GM10266 (cell line): ENCODE data around the gene GAB4.
"Not testable (repeated sequence)": the region's sequence is repeated elsewhere in the genome, so short reads cannot be mapped to it uniquely, and the experiment has no call there.

Source experiments
- DNase-seq: peaks from one replicate; pipeline ENCODE4 v3.0.0; 2012; ENCODE audit errors: extremely low spot score
- TF ChIP-seq, protein P1 (sequence below): IDR thresholded peaks from 2 replicates; pipeline ENCODE4 v1.5.1; 2012; ENCODE audit warnings: mild to moderate bottlenecking, low read depth; ENCODE audit not compliant: control insufficient read depth, insufficient read depth; ENCODE audit errors: missing control alignments

Gene GAB4

DNA sequence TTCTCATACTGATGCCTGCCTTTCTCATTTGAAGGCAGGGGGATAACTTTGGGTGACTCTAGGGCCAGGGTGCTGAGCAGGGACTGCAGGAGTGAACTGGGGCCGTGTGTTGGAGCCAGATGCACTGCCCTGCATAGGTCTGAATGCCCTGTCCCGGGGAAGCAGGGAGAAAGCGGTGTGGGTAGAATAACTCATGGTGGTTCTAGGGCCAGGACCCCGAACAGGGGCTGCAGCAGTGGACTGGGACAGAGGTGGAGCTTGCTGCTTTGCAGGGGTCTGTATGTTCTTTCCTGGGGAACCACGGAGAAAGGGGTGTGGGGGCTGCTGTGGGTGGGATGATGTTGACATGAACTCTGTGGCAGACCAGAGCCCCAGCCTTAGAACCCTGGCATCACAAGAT, 52.9 kb downstream of the GAB4 start:
- TF ChIP-seq, protein P1, sequence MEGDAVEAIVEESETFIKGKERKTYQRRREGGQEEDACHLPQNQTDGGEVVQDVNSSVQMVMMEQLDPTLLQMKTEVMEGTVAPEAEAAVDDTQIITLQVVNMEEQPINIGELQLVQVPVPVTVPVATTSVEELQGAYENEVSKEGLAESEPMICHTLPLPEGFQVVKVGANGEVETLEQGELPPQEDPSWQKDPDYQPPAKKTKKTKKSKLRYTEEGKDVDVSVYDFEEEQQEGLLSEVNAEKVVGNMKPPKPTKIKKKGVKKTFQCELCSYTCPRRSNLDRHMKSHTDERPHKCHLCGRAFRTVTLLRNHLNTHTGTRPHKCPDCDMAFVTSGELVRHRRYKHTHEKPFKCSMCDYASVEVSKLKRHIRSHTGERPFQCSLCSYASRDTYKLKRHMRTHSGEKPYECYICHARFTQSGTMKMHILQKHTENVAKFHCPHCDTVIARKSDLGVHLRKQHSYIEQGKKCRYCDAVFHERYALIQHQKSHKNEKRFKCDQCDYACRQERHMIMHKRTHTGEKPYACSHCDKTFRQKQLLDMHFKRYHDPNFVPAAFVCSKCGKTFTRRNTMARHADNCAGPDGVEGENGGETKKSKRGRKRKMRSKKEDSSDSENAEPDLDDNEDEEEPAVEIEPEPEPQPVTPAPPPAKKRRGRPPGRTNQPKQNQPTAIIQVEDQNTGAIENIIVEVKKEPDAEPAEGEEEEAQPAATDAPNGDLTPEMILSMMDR = no peak
- DNase-seq = peak; percentile 1

DNA sequence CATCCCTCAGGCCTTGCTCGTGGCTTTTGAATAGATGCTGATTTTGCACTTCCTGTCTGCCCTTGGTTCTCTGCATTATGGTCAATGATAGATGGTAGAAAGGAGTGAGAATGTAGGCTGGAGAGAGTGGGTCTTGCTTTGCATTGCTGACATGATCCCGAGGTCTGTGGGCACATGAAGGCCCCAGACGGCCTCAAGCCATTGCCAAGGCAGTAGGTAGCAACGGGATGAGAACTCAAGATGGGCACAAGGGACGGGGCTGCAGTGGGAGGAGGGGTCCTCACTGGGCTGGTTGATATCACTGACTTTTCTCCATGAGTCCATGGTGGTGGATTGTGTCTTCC, 54.0 kb downstream of the GAB4 start:
- peak; percentile 2 for DNase-seq
- TF ChIP-seq, protein P1 = no peak

DNA sequence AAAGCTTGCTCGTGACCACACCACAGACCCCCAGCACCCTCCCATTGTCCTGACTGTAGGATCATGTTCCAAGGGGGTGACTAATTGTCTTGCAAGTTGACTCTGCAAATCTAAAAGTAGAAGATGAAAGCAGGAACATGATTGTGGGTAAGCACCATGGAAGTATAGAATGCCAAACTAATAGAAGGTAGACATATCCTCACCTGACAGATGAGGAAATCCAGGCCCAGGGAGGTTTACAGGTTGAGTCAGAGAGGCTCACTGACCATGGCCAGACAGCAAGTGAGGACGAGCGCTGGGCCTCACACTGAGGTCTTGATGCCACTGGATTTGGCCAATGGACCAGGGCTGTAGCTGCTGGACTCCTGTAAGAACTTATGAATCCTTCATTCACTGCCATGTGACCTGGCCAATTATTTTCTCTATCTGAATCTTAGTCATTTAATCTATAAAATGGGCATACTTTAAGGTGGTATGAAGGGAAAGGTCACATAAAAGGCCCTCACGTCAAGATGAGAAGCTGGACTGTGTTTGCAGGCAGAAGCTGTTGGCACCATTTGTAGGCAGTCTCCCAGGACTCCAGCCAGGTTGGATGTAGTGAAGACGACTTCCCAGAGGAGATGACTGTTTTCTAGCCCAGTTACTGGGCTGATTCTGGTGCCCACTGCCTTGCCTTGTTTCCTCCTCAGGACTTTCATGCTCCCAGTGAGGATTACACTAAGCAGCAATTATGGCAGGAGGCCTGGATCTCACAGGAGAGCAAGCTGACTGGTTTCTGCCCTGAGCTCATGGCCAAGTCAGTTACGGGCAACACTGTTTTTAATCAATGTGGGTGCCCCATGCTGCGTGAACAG, 54.6 kb downstream of the GAB4 start:
- DNase-seq = peak; percentile 2
- TF ChIP-seq, protein P1 = no peak

DNA sequence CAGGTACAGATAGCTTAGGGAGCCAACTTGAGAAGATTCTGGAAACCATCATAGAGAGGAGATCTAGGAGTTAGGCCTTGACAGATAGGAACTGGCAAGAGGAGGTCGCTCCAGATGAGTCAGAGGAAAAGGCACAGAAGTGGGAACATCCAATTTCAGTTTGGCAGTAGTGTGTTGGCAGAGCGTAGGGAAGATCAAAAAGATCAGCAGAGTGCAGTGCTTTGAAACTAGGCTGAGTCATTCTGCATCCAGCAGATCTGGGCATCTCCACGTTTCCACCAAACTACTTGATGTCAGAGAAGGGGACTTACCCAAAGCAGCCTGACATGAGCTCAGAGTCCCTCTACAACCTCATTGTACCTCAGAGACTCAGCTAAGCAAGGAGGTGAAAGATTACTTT, 58.5 kb downstream of the GAB4 start:
- TF ChIP-seq, protein P1 = no peak
- peak; percentile 8 for DNase-seq

DNA sequence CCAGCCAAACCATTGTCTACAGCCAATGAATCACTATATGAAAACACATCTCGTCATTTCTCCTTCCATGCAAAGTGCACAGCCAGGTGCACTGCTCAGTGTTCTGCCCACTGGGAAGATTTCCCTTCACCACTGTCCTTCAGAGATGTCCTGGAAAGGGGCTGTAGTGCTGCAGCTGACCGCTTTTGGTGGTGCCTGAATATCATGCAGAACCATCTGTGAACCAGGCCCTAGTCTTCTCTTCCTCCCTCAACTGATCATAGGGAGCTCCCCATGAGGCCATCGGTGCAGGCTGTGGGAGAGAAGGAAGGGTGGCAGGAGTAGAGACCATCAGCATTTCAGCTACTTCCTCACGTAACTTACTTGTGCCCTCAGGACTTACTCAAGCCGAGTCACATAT, 70.2 kb downstream of the GAB4 start:
- DNase-seq = no peak

DNA sequence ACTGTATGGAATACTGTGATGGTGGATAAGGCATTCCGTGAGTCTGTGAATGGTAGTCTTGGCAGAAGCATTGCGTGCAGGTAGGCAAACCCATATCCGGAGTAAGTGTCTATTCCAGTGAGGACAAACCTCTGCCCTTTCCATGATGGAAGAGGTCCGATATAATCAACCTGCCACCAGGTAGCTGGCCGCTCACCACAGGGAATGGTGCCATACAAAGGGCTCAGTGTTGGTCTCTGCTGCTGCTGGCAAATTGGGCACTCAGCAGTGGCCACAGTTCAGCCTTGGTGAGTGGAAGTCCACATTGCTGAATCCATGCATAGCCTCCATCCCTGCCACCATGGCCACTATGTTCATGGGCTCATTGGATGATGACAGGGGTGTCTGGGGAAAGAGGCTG, 70.8 kb downstream of the GAB4 start:
- DNase-seq = not testable (repeated sequence)

More for the DNA sequence above, 70.2 kb downstream of the GAB4 start:
- TF ChIP-seq, protein P1 = no peak

DNA sequence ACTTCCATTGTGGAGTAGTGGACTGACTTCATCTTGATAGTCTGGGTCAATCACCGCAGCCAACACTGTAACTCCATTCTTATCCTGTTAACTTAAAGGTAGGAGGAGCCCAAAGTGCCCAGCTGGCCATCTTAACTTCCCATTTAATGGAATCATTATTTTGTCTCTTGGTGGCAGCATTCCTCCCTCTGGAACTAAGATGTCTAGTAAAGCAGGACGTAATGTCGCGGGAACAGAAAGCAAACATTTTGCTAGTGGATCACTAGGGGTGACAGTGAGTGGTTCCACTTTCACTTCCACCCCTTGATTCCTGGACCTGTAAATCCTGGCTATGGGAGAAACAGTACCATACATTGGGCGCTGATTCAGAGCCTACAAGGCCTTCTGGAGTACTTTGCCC, 71.4 kb downstream of the GAB4 start:
- DNase-seq = no peak
- TF ChIP-seq, protein P1 = no peak
